Stimulated activated naive CD8-positive, alpha-beta T cell treated with anti-CD3 and anti-CD28 coated beads, Interleukin-15, Interleukin-2, amounts not matched to agents 100 U/mL and 50 U/mL, for 24 hours (primary cell): Measurements from ENCODE around the gene CPNE9.

Source experiments
- ATAC-seq: fragments of 150-1000 bp; cut with Tn5 transposase; one replicate; pipeline ENCODE4 v1.10.0; 2021
- DNase-seq: peaks from one replicate; pipeline ENCODE4 v3.0.0; 2021

CPNE9 gene

DNA sequence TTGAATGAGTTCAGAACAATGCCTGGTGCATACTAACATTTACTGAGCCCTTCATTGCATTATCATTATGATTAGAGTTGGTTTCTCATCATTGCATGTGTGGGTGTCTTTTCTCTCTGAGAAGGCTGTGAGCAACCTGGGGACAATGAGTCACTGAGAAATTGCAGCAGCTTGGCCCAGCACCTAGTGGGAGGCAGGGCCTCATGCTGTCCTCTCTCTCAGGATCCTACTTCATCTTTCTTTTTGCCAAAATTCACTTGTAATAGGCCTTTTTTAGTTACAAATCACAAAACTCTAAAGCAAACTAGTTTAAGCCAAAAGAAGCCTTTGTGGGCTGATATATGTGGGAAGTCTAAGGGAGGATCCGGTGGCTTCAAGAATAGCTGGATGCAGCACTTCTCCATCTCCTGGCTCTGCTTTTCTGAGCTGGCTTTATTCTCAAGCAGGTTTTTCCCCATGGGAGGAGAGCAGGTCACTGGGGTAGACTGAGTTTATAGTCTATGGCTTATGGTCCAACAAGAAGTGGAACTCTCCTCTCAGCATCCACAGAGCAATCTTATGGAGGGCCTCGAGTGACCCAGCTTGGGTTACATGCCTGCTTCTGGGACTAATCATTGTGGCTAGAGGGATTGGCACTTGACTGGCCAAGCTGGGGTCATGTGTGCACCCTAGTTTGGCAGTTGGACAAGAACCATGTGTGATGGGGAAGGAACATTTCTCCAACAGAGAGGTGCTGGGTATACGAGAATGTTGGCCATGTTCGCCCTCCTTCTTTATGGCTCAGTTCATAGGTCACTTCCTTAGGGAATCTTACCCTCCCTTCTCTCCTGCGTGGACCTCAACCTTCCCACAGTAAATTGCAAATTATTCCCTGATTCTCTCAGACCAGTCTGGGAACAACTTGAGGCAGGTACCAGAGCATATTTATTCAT is 74.8 kb downstream of the CPNE9 start:
- peak; percentile 71 for DNase-seq
- ATAC-seq: peak; percentile 89

DNA sequence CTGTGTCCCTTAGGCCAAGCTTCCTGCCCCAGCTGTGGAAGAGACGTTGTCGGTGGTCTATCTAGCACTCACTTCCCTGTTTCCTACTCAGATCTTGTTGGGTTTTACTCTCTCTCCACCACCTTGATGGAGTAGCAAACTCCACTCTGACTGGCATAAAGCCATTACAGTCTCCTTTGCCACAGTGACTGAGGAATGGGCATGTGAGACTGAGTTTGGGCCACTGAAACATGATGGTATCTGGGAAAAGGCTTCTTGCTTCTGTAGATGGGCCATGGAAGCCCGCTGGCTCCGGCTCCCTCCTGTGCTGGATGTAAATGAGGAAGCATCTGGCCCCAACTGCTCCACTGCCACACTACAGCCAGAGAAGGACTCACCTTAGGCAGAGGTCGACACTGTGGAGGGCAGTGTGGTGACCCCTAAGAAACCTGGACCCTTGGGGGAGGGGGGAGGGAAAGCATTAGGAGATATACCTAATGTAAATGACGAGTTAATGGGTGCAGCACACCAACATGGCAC is 75.5 kb downstream of the CPNE9 start:
- ATAC-seq: no peak
- DNase-seq: peak; percentile 27
